A549 (cell line): ENCODE results near the gene ARHGAP40. TPM values are rescaled to one million over a fixed set of nuclear protein-coding genes. Genes with fewer than 3 reads are reported as not detected.

Source experiments
- ATAC-seq, 2 experiments: fragments of 200-7000 bp in 1 of 2; fragments of >200 bp in 1 of 2; cut with Nextera tagmentation in 1 of 2; cut with Tn5 transposase in 1 of 2; 3 replicates each; pipeline versions ENCODE4 v1.8.0 to v1.9.1; 2018 to 2020; ENCODE audit warnings: mild to moderate bottlenecking in 1 of 2, moderate library complexity in 1 of 2
- CTCF ChIA-PET: fragments of 300-600 bp; sonication (Branson Sonifier 250); formaldehyde crosslinking; extraction: SDS; loops from one replicate; lab custom pipeline; 2021; ENCODE audit warnings: antibody characterized with exemption, inconsistent platforms; lab: Yijun Ruan, JAX
- POLR2A ChIA-PET: fragments of 350-600 bp; formaldehyde crosslinking; extraction: SDS; loops from one replicate; lab custom pipeline; 2021; ENCODE audit warnings: antibody characterized with exemption, inconsistent platforms; lab: Yijun Ruan, JAX
- DNase-seq, 2 experiments: peaks; one replicate each; pipeline versions ENCODE4 v3.0.0 to v3.0.0-alpha.2; 2011 to 2016; ENCODE audit warnings: low read depth in 1 of 2, low spot score in 1 of 2
- FAIRE-seq: peaks from 2 replicates; lab custom pipeline; 2011; peaks lifted over from hg19 to GRCh38; lab: Jason Lieb, UNC
- H3K27ac ChIP-seq, 2 experiments: fragments of >200 bp; sonication (Bioruptor Twin); formaldehyde crosslinking; 3 replicates each; pipeline ENCODE4 v1.5.1; 2016 to 2017
- H3K4me1 ChIP-seq: fragments of >200 bp; sonication (Bioruptor Twin); formaldehyde crosslinking; 3 replicates; pipeline ENCODE4 v1.6.1; 2016
- H3K4me2 ChIP-seq: fragments of >200 bp; sonication (Bioruptor Twin); formaldehyde crosslinking; 3 replicates; pipeline ENCODE4 v1.6.1; 2016
- H3K4me3 ChIP-seq: fragments of >200 bp; sonication (Bioruptor Twin); formaldehyde crosslinking; 3 replicates; pipeline ENCODE4 v1.5.1; 2016
- H3K9me3 ChIP-seq: fragments of >200 bp; sonication (Bioruptor Twin); formaldehyde crosslinking; 3 replicates; pipeline ENCODE4 v1.6.1; 2016
- BCL3 ChIP-seq: fragments of >200 bp; sonication (Bioruptor Twin); formaldehyde crosslinking; IDR thresholded peaks from 3 replicates; pipeline ENCODE4 v1.6.1; 2016
- CBX2 ChIP-seq: fragments of 200-600 bp; sonication (generic); IDR thresholded peaks from 2 replicates; pipeline ENCODE4 v1.6.1; 2016; ENCODE audit warnings: low read depth, mild to moderate bottlenecking, borderline replicate concordance
- CEBPB ChIP-seq, 2 experiments: fragments of >200 bp in 1 of 2; sonication (Bioruptor Twin) in 1 of 2; formaldehyde crosslinking in 1 of 2; IDR thresholded peaks; 2 replicates each; pipeline ENCODE4 v1.6.1; 2012 to 2016
- E2F6 ChIP-seq: IDR thresholded peaks from 2 replicates; pipeline ENCODE4 v1.6.1; 2012; ENCODE audit warnings: low read depth, borderline replicate concordance
- EHMT2 ChIP-seq: fragments of 200-600 bp; sonication (generic); IDR thresholded peaks from 2 replicates; pipeline ENCODE4 v1.6.1; 2016; ENCODE audit warnings: antibody characterized with exemption, low read depth, mild to moderate bottlenecking, moderate library complexity
- ELK1 ChIP-seq: fragments of 150-350 bp; IDR thresholded peaks from 2 replicates; pipeline ENCODE4 v1.6.1; 2014; ENCODE audit warnings: low read depth, mild to moderate bottlenecking, low read length
- FOSL2 ChIP-seq, 2 experiments: fragments of 450-650 bp in 1 of 2; fragments of >200 bp in 1 of 2; sonication (Bioruptor Twin) in 1 of 2; formaldehyde crosslinking; IDR thresholded peaks; 2 replicates each; pipeline versions ENCODE4 v1.5.0 to v1.6.1; 2016 to 2020; ENCODE audit warnings: mild to moderate bottlenecking in 1 of 2, moderate library complexity in 1 of 2
- FOXS1 ChIP-seq: fragments of 250-450 bp; sonication (Bioruptor Pico); IDR thresholded peaks from 2 replicates; pipeline ENCODE4 v1.5.0; 2020; ENCODE audit warnings: mild to moderate bottlenecking, moderate library complexity
- HDAC2 ChIP-seq: fragments of 200-600 bp; sonication (generic); IDR thresholded peaks from 2 replicates; pipeline ENCODE4 v1.6.1; 2016
- HEYL ChIP-seq: fragments of 250-450 bp; sonication (Bioruptor Pico); IDR thresholded peaks from 2 replicates; pipeline ENCODE4 v1.8.0; 2021; ENCODE audit warnings: mild to moderate bottlenecking, moderate library complexity
- HMGXB4 ChIP-seq: fragments of 250-450 bp; sonication (Bioruptor Pico); IDR thresholded peaks from 2 replicates; pipeline ENCODE4 v1.5.0; 2021; ENCODE audit warnings: mild to moderate bottlenecking, moderate library complexity, borderline replicate concordance
- JUN ChIP-seq, 2 experiments: fragments of >200 bp; sonication (Bioruptor Twin); formaldehyde crosslinking; IDR thresholded peaks; 2 replicates in 1 of 2; 3 replicates in 1 of 2; pipeline ENCODE4 v1.6.1; 2016 to 2017
- JUNB ChIP-seq: fragments of >200 bp; sonication (Bioruptor Twin); formaldehyde crosslinking; IDR thresholded peaks from 2 replicates; pipeline ENCODE4 v1.6.1; 2016
- MAX ChIP-seq: IDR thresholded peaks from 2 replicates; pipeline ENCODE4 v1.6.1; 2012
- NFE2L2 ChIP-seq: fragments of 150-350 bp; conservative IDR thresholded peaks from 2 replicates; pipeline ENCODE4 v1.6.1; 2014; ENCODE audit warnings: low read length
- RAD21 ChIP-seq, 2 experiments: fragments of >200 bp in 1 of 2; sonication (Bioruptor Twin) in 1 of 2; formaldehyde crosslinking in 1 of 2; IDR thresholded peaks in 1 of 2; conservative IDR thresholded peaks in 1 of 2; 2 replicates in 1 of 2; 3 replicates in 1 of 2; pipeline ENCODE4 v1.6.1; 2012 to 2018; ENCODE audit warnings: inconsistent platforms in 1 of 2
- RFX5 ChIP-seq: fragments of 450-650 bp; IDR thresholded peaks from 2 replicates; pipeline ENCODE4 v1.7.1; 2014; ENCODE audit warnings: antibody characterized with exemption, mild to moderate bottlenecking, moderate library complexity
- RNF2 ChIP-seq: fragments of 200-600 bp; sonication (generic); IDR thresholded peaks from 2 replicates; pipeline ENCODE4 v1.6.1; 2016; ENCODE audit warnings: low read depth, mild to moderate bottlenecking, antibody characterized with exemption, moderate library complexity, borderline replicate concordance
- WGBS: methylation state at CpG from one replicate; pipeline ENCODE4 v1.1.6; 2017; ENCODE audit errors: missing lambda C conversion rate; 5-methylcytosine and 5-hydroxymethylcytosine counted together
- polyA plus RNA-seq, 4 experiments: library from polyadenylated mRNA; depleted of rRNA in 3 of 4; stranded (reverse); fragments of >200 nt; fragmentation: RNase III in 1 of 4; extraction: RNeasy Plus Mini Kit Qiagen cat#74134 plus additional on column Dnase treatment in 1 of 4; gene quantifications; 2 replicates in 3 of 4; 3 replicates in 1 of 4; pipeline ENCODE4 v1.2.3, GENCODE V29; 2011 to 2017
- TF ChIP-seq, protein P1 (sequence below): fragments of 200-600 bp; sonication (generic); IDR thresholded peaks from 2 replicates; pipeline ENCODE4 v1.6.1; 2016; ENCODE audit warnings: antibody characterized with exemption, mild to moderate bottlenecking, moderate library complexity

ARHGAP40 gene
- polyA plus RNA-seq, 2 of the 4 experiments (the other 2 are of a cell fraction): not detected

DNA sequence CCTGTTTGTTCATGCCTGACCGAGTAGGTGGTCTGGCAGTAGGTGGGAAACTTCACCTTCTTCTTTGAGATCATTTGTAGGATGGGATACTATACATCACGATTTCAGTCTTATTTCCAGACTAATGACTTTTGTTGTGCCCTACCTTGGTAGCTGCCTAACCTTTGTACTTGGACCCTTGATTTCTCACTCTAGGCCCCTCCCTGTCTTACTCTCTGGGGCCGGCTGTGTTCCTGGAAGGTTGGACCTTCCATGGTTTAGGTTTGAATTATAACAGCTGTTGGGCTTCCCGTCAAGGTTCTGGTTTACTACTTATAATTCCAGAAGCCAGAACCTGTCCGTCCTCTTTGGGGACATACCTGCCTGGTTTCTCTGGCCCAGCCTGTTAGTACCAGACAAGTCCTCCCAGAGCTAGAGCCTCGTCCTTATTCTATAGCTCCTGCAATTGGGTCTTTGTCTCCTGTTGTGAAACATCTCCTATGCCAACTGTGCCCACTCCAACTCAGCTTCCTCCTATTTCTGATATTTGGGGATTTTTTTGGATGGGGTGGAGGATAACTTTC lies 35.5 kb upstream of the ARHGAP40 start:
- ChIA-PET POLR2A (no interaction called here), CTCF (interaction anchor here (1.2 kb wide), 1 partner anchor 15 kb away, joined by 3 read pairs; the partner anchor contains the start of gene ADIG)
- ATAC-seq: no peak
- TF ChIP-seq FOXS1 (CRISPR knock-in tag): no peak
- no peak for TF ChIP-seq JUN (IDR thresholded peaks at IDR 0.05)
- TF ChIP-seq E2F6: no peak
- TF ChIP-seq CEBPB (IDR thresholded peaks at IDR 0.05): no peak
- no peak for TF ChIP-seq ELK1
- TF ChIP-seq MAX: no peak
- no peak for TF ChIP-seq HEYL (CRISPR knock-in tag)
- TF ChIP-seq HDAC2: no peak
- TF ChIP-seq HMGXB4: no peak
- no peak for TF ChIP-seq NFE2L2
- no peak for TF ChIP-seq CBX2
- TF ChIP-seq EHMT2: no peak
- TF ChIP-seq RAD21 (conservative IDR thresholded peaks at IDR 0.05 in 1 of 2, IDR thresholded peaks at IDR 0.05 in 1 of 2): no peak
- TF ChIP-seq BCL3: no peak
- no peak for TF ChIP-seq RNF2
- TF ChIP-seq RFX5: no peak
- no peak for TF ChIP-seq JUNB
- no peak for TF ChIP-seq FOSL2 (IDR thresholded peaks at IDR 0.05)
- TF ChIP-seq FOSL2 (CRISPR knock-in tag; IDR thresholded peaks at IDR 0.05): no peak
- TF ChIP-seq, protein P1, sequence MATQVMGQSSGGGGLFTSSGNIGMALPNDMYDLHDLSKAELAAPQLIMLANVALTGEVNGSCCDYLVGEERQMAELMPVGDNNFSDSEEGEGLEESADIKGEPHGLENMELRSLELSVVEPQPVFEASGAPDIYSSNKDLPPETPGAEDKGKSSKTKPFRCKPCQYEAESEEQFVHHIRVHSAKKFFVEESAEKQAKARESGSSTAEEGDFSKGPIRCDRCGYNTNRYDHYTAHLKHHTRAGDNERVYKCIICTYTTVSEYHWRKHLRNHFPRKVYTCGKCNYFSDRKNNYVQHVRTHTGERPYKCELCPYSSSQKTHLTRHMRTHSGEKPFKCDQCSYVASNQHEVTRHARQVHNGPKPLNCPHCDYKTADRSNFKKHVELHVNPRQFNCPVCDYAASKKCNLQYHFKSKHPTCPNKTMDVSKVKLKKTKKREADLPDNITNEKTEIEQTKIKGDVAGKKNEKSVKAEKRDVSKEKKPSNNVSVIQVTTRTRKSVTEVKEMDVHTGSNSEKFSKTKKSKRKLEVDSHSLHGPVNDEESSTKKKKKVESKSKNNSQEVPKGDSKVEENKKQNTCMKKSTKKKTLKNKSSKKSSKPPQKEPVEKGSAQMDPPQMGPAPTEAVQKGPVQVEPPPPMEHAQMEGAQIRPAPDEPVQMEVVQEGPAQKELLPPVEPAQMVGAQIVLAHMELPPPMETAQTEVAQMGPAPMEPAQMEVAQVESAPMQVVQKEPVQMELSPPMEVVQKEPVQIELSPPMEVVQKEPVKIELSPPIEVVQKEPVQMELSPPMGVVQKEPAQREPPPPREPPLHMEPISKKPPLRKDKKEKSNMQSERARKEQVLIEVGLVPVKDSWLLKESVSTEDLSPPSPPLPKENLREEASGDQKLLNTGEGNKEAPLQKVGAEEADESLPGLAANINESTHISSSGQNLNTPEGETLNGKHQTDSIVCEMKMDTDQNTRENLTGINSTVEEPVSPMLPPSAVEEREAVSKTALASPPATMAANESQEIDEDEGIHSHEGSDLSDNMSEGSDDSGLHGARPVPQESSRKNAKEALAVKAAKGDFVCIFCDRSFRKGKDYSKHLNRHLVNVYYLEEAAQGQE: no peak
- no peak for DNase-seq
- no peak overlapping the region for H3K27ac ChIP-seq
- WGBS: 97% methylated on average over 6 of the region's 6 CpGs
- no peaks in the 10 kb centered on the region for H3K9me3 ChIP-seq
- H3K4me1 ChIP-seq: no peaks in the 10 kb centered on the region
- H3K4me3 ChIP-seq: no peak overlapping the region
- no peak overlapping the region for H3K4me2 ChIP-seq
- no peak for FAIRE-seq
